ENCODE data around the gene MINDY4.

The MINDY4 gene

GRCh38 chr7:30936650-30937245, 165.5 kb downstream of the MINDY4 start:
- TF ChIP-seq SP7 (tag by site-specific recombination; IDR thresholded peaks at IDR 0.05), result no peak
- no peak for TF ChIP-seq ZNF560 (tag by site-specific recombination; IDR thresholded peaks at IDR 0.05; ENCODE audit: borderline replicate concordance)
- TF ChIP-seq TSHZ1 (tag by site-specific recombination; IDR thresholded peaks at IDR 0.05; ENCODE audit: borderline replicate concordance), result no peak
- TF ChIP-seq ZBTB7A (tag by site-specific recombination; IDR thresholded peaks at IDR 0.05; ENCODE audit: low read depth), result no peak
- TF ChIP-seq KLF1 (tag by site-specific recombination; IDR thresholded peaks at IDR 0.05), result no peak
- no peak for TF ChIP-seq ZNF335 (tag by site-specific recombination; conservative IDR thresholded peaks at IDR 0.05)
- TF ChIP-seq TRIM28 (IDR thresholded peaks at IDR 0.05; ENCODE audit: borderline replicate concordance, low read length), result no peak
- TF ChIP-seq ZNF707 (tag by site-specific recombination; IDR thresholded peaks at IDR 0.05), result no peak
- no peak for TF ChIP-seq ZNF112 (tag by site-specific recombination; IDR thresholded peaks at IDR 0.05)
- no peak for TF ChIP-seq HOXA7 (CRISPR knock-in tag; IDR thresholded peaks at IDR 0.05; ENCODE audit: borderline replicate concordance)
- TF ChIP-seq ZNF518A (tag by site-specific recombination; conservative IDR thresholded peaks at IDR 0.05; ENCODE audit: low read depth), result no peak
- TF ChIP-seq ZNF558 (tag by site-specific recombination; IDR thresholded peaks at IDR 0.05), result no peak
- no peak for TF ChIP-seq ZNF48 (tag by site-specific recombination; IDR thresholded peaks at IDR 0.05)
- no peak for TF ChIP-seq ZNF580 (tag by site-specific recombination; IDR thresholded peaks at IDR 0.05)
- TF ChIP-seq ZBTB17 (tag by site-specific recombination; IDR thresholded peaks at IDR 0.05), result no peak
- no peak for TF ChIP-seq ZNF202 (tag by site-specific recombination; IDR thresholded peaks at IDR 0.05; ENCODE audit: borderline replicate concordance)
- no peaks in the 10 kb centered on the region for H3K4me1 ChIP-seq (ENCODE audit: control insufficient read depth, insufficient read depth, low read length)
- no peak overlapping the region for H3K27ac ChIP-seq (ENCODE audit: extremely low read depth, low read depth, low read length)
- no peaks in the 10 kb centered on the region for H3K9me3 ChIP-seq (ENCODE audit: control insufficient read depth, insufficient read depth, low read depth, low read length)
- CTCF ChIA-PET, result interaction anchor here (1.0 to 4.5 kb wide), 3 partner anchors 18 to 184 kb away, joined by 3 to 35 read pairs (median 4); no protein-coding TSS in a partner anchor
- H3K4me3 ChIP-seq (ENCODE audit: low read depth, low read length), result no peak overlapping the region
- no peaks in the 10 kb centered on the region for H3K36me3 ChIP-seq (ENCODE audit: control insufficient read depth in 2 of 2, insufficient read depth in 1 of 2, low read length in 2 of 2)
- POLR2A ChIA-PET, result no interaction called here

- ChIA-PET POLR2A (no interaction called here), CTCF (interaction anchor here (0.7 to 4.5 kb wide), 6 partner anchors 21 to 184 kb away, joined by 3 to 35 read pairs (median 12); no protein-coding TSS in a partner anchor)
- Histone ChIP-seq H3K27ac (ENCODE audit: extremely low read depth, low read depth, low read length) (no peak overlapping the region), H3K4me3 (ENCODE audit: low read depth, low read length) (no peak overlapping the region), H3K9me3 (ENCODE audit: control insufficient read depth, insufficient read depth, low read depth, low read length) (no peaks in the 10 kb centered on the region), H3K4me1 (ENCODE audit: control insufficient read depth, insufficient read depth, low read length) (no peaks in the 10 kb centered on the region), H3K36me3 (ENCODE audit: control insufficient read depth in 2 of 2, insufficient read depth in 1 of 2, low read length in 2 of 2) (no peaks in the 10 kb centered on the region)
- TF ChIP-seq ZBTB1 (tag by site-specific recombination; IDR thresholded peaks at IDR 0.05) (no peak), ZNF677 (tag by site-specific recombination; IDR thresholded peaks at IDR 0.05) (no peak), ZNF629 (tag by site-specific recombination; IDR thresholded peaks at IDR 0.05) (no peak), PRDM4 (tag by site-specific recombination; IDR thresholded peaks at IDR 0.05) (no peak), HOXA7 (CRISPR knock-in tag; IDR thresholded peaks at IDR 0.05; ENCODE audit: borderline replicate concordance) (no peak), ZNF426 (tag by site-specific recombination; IDR thresholded peaks at IDR 0.05) (no peak), ELK4 (IDR thresholded peaks at IDR 0.05; ENCODE audit: borderline replicate concordance, low read depth, low read length) (no peak), ZNF558 (tag by site-specific recombination; IDR thresholded peaks at IDR 0.05) (no peak)
These were observed 166.2 kb downstream of the MINDY4 start for GRCh38 chr7:30937416-30937815.
